Keratinocyte (primary cell): ENCODE data around the gene DNM1. TPM values are rescaled to one million over a fixed set of nuclear protein-coding genes. Genes with fewer than 3 reads are reported as not detected.

Source experiments
- DNase-seq: peaks from one replicate; pipeline ENCODE4 v3.0.0-alpha.2; 2011; ENCODE audit warnings: low read depth, missing footprints, low spot score
- FAIRE-seq: peaks from 2 replicates; lab custom pipeline; 2011; peaks lifted over from hg19 to GRCh38; lab: Jason Lieb, UNC
- H2AFZ ChIP-seq: 2 replicates; pipeline ENCODE4 v1.6.0; 2012; ENCODE audit warnings: low read length, control low read depth, inconsistent platforms; ENCODE audit not compliant: control insufficient read depth
- H3K27ac ChIP-seq: 2 replicates; pipeline ENCODE4 v1.5.1; 2011; ENCODE audit warnings: low read length; ENCODE audit not compliant: control insufficient read depth, insufficient read depth
- H3K27me3 ChIP-seq: 3 replicates; pipeline ENCODE4 v1.6.0; 2011; ENCODE audit warnings: low read length; ENCODE audit not compliant: control insufficient read depth, insufficient read depth; ENCODE audit errors: extremely low read depth
- H3K36me3 ChIP-seq, 2 experiments: 2 replicates in 1 of 2; 3 replicates in 1 of 2; pipeline ENCODE4 v1.5.1; 2011; ENCODE audit warnings: low read length in 2 of 2, mild to moderate bottlenecking in 1 of 2; ENCODE audit not compliant: control insufficient read depth in 2 of 2, insufficient read depth in 2 of 2; ENCODE audit errors: extremely low read depth in 1 of 2
- H3K4me1 ChIP-seq: 3 replicates; pipeline ENCODE4 v1.5.1; 2011; ENCODE audit warnings: low read length; ENCODE audit not compliant: control insufficient read depth, insufficient read depth; ENCODE audit errors: extremely low read depth
- H3K4me2 ChIP-seq: 3 replicates; pipeline ENCODE4 v1.6.0; 2011; ENCODE audit warnings: low read depth, low read length; ENCODE audit not compliant: control insufficient read depth, insufficient read depth; ENCODE audit errors: extremely low read depth
- H3K4me3 ChIP-seq, 3 experiments: fragments of 200-600 bp in 1 of 3; sonication (generic) in 1 of 3; 2 replicates in 2 of 3; 3 replicates in 1 of 3; pipeline ENCODE4 v1.5.1; 2011 to 2016; ENCODE audit warnings: low read length in 3 of 3, mild to moderate bottlenecking in 3 of 3, control low read depth in 2 of 3, inconsistent platforms in 1 of 3, low read depth in 1 of 3, mixed read lengths in 1 of 3, mixed run types in 1 of 3, moderate library complexity in 1 of 3; ENCODE audit not compliant: control insufficient read depth in 2 of 3, insufficient read depth in 2 of 3; ENCODE audit errors: extremely low read depth in 1 of 3
- H3K79me2 ChIP-seq: 2 replicates; pipeline ENCODE4 v1.6.0; 2012; ENCODE audit warnings: low read length; ENCODE audit not compliant: control insufficient read depth, insufficient read depth
- H3K9ac ChIP-seq: 3 replicates; pipeline ENCODE4 v1.6.0; 2011; ENCODE audit warnings: low read length; ENCODE audit not compliant: control insufficient read depth, insufficient read depth; ENCODE audit errors: extremely low read depth
- H3K9me1 ChIP-seq: 3 replicates; pipeline ENCODE4 v1.6.0; 2011; ENCODE audit warnings: low read length; ENCODE audit not compliant: control insufficient read depth, insufficient read depth; ENCODE audit errors: extremely low read depth
- H3K9me3 ChIP-seq: 2 replicates; pipeline ENCODE4 v1.5.1; 2012; ENCODE audit warnings: low read depth, low read length; ENCODE audit not compliant: control insufficient read depth
- H4K20me1 ChIP-seq: 3 replicates; pipeline ENCODE4 v1.6.0; 2011; ENCODE audit warnings: low read length; ENCODE audit not compliant: control insufficient read depth, insufficient read depth; ENCODE audit errors: extremely low read depth
- CTCF ChIP-seq, 3 experiments: IDR thresholded peaks in 1 of 3; conservative IDR thresholded peaks in 1 of 3; optimal IDR thresholded peaks in 1 of 3; 2 replicates in 2 of 3; 3 replicates in 1 of 3; pipeline versions ENCODE3 to v1.5.1; 2011; ENCODE audit warnings: low read length in 3 of 3, mild to moderate bottlenecking in 3 of 3, moderate library complexity in 2 of 3, control low read depth in 1 of 3, inconsistent platforms in 1 of 3; ENCODE audit not compliant: insufficient read depth in 2 of 3; ENCODE audit errors: extremely low read depth in 1 of 3
- EZH2 ChIP-seq: IDR thresholded peaks from one replicate; pipeline ENCODE4 v1.6.1; 2012; ENCODE audit warnings: inconsistent platforms, mild to moderate bottlenecking, low read length, moderate library complexity
- dilution Hi-C: fragments of 300-500 bp; cut with MboI; formaldehyde crosslinking; loops from one replicate; pipeline ENCODE4 v1.7.0; 2020; ENCODE audit warnings: low sequenced_read_pairs; ENCODE audit not compliant: extremely low pct_ligation_motif_present
- polyA plus RNA-seq, 5 experiments: library from polyadenylated mRNA; depleted of rRNA in 3 of 5; stranded (reverse) in 3 of 5; stranded (forward) in 1 of 5; unstranded in 1 of 5; fragments of >200 nt; gene quantifications; 1 replicate in 1 of 5; 2 replicates in 3 of 5; 3 replicates in 1 of 5; pipeline versions ENCODE4 v1.2.1 to v1.2.3, GENCODE V29; 2011 to 2012; ENCODE audit warnings: missing spikeins in 2 of 5, low read depth in 1 of 5, low replicate concordance in 1 of 5

The DNM1 gene
- polyA plus RNA-seq, 1 donor (not counting 4 experiments of a cell fraction or from before 2014, with no cell fraction given) = 0.25 TPM

- H3K27me3 ChIP-seq = no peaks in the 10 kb centered on the region
- H3K79me2 ChIP-seq = peaks cover 5% of the 10 kb centered on the region
- H2AFZ ChIP-seq = no peak overlapping the region
- no peaks in the 10 kb centered on the region for H3K36me3 ChIP-seq
- no peak overlapping the region for H3K4me3 ChIP-seq
- DNase-seq (no peak), FAIRE-seq (no peak)
- H3K4me1 ChIP-seq = peaks cover 7% of the 10 kb centered on the region
- no peak overlapping the region for H3K9ac ChIP-seq
- H3K27ac ChIP-seq = no peak overlapping the region
- dilution Hi-C loops = no loop called here
- peaks cover 2% of the 10 kb centered on the region for H4K20me1 ChIP-seq
- H3K9me1 ChIP-seq = no peaks in the 10 kb centered on the region
- TF ChIP-seq EZH2 (no peak), CTCF (optimal IDR thresholded peaks at IDR 0.05 in 1 of 3, IDR thresholded peaks at IDR 0.05 in 1 of 3, conservative IDR thresholded peaks at IDR 0.05 in 1 of 3; ENCODE audit: extremely low read depth in 1 of 3, insufficient read depth in 2 of 3, low read length in 3 of 3) (no peak)
- no peaks in the 10 kb centered on the region for H3K9me3 ChIP-seq
- no peak overlapping the region for H3K4me2 ChIP-seq
These were observed 47.3 kb upstream of the DNM1 start for GRCh38 chr9:128155736-128156500.

GRCh38 chr9:128159522-128159783, 43.7 kb upstream of the DNM1 start:
- Histone ChIP-seq H3K9me1 (no peaks in the 10 kb centered on the region), H3K79me2 (peaks cover 5% of the 10 kb centered on the region), H3K27ac (peak overlapping the region; percentile 69), H3K9me3 (no peaks in the 10 kb centered on the region), H3K4me3 (peak overlapping the region; percentile 27 to 61 (median 51)), H3K36me3 (peaks cover 16 to 17% of the 10 kb centered on the region in 2 experiments), H4K20me1 (peaks cover 3% of the 10 kb centered on the region), H3K4me1 (peaks cover 17% of the 10 kb centered on the region), H2AFZ (peak overlapping the region; percentile 92), H3K9ac (peak overlapping the region; percentile 74), H3K4me2 (peak overlapping the region; percentile 82), H3K27me3 (no peaks in the 10 kb centered on the region)
- DNase-seq (no peak), FAIRE-seq (no peak)
- no peak for TF ChIP-seq EZH2
- no peak for TF ChIP-seq CTCF (optimal IDR thresholded peaks at IDR 0.05 in 1 of 3, IDR thresholded peaks at IDR 0.05 in 1 of 3, conservative IDR thresholded peaks at IDR 0.05 in 1 of 3; ENCODE audit: extremely low read depth in 1 of 3, insufficient read depth in 2 of 3, low read length in 3 of 3)
- dilution Hi-C loops = no loop called here
